HG03064 (cell line): ENCODE results near the gene EPB41L5.
A peak's percentile ranks its signal among the peaks of the same experiment; 100 is the strongest.

Source experiments
- ATAC-seq: cut with Tn5 transposase; IDR thresholded peaks from one replicate; pipeline ENCODE4 v1.9.1; 2021; ENCODE audit warnings: low read depth; ENCODE audit not compliant: unreplicated experiment

The EPB41L5 gene

DNA sequence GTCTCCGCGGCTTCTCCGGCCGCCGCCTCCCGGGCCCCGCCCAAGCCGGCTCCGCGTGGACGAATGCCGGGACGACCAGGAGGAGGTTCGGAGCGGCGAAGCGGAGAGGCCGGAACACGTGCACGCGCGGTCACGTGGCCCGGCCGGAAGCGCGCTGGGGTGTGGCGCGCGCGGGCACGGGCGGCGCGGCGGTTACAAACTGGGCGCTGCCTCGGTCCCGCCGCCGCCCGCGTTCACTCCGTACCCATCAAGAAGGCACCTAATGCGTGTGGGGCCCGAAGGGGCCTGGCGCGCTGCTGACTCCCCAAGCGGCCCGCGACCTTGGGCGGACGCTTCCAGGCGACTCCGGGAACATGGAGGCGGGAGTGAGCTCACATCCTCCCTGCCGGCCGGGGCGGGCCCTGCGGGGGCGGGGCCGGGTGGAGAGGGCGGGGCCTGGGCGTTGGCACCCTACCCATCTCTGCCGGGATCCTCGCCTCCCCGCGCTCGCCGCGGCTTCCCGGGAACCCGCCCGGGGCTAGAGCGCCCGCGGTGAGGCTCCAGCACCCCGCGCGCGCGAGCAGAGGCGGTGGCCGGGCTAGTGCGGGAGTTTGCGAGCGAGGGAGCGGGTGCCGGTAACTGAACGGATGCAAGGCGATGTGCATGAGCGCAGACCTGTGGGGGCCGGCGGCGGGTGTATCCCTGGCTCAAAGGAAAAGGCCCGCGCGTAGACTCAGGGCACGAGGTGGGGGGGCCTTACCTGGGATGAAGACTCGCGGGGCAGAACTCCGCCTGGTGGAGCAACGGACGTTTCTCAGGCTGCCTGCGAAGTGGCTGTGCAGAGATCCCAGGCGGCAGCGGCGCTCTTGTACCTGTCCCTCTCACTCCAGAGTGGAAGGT, 210.4 kb downstream of the EPB41L5 start, which contains the start of gene TMEM185B:
Gene TMEM185B, minus strand, starts transcription at position 367 of the 879 bp plus-strand sequence. CDS start 424 bp downstream, outside the sequence.
- ATAC-seq: peak; percentile 90

- ATAC-seq: no peak
Observed at GRCh38 chr2:120224256-120224655, 211.4 kb downstream of the EPB41L5 start.

DNA sequence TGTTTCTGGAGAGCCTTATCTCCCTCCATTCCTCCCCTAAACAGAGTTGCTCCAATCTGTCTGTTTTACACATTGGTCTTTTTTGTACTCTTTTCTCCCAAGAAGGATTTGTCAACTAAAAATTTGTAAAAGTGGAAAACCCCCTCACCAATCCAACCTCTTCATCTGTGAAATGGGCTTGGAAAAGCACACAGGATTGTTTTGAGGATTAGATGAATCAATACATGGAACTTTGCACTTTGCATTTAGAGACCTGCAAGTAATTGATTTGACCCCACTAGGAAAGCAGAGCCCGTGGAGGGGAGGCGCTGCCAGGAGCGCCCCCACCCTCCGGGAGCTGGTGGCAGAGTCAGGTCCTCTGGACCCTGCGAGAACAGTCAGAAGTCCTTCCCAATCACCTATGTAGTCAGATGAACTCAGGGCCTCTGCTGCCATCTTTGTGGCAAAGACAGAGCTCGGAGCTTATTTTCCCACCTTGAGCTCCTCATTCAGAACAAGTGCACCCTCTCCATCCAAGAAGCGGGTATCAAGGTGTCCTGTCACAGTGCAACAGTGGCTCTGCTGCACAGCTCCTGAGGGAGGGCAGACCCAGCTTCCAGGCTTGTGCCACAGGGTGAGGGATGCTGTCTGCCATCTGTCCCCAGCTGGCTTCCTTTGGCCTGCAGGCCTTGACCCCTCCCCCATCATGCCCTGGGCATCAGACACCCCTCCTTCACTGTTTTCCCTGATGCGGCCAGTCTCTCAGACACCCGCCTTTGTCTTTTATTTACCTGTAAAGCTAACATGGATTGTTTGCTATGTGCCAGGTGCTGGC, 212.1 kb downstream of the EPB41L5 start:
- ATAC-seq: no peak

GRCh38 chr2:120225549-120226065, 212.7 kb downstream of the EPB41L5 start:
- no peak for ATAC-seq

GRCh38 chr2:120226316-120226715, 213.4 kb downstream of the EPB41L5 start:
- ATAC-seq: no peak

- no peak for ATAC-seq
Observed at GRCh38 chr2:120227111-120227991, 214.5 kb downstream of the EPB41L5 start.

DNA sequence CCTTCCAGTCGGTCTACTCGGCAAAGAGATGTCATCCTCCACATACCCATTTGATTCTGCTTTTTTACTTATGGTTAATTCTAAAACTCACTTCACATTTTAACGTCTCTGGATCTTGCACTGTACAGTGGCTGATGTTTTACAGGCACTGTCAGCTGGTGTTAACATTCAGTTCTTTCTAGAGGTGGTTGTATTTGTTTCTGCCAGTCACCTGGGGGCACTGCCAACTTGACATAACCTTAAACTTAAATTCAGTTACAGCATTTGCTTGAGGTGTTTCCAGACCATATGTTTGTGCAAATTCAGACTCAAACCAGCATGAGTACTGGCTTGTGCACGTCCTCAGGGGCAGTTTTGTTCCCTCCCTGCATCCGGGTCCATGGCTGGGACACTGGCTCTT, 215.6 kb downstream of the EPB41L5 start:
- no peak for ATAC-seq
